T-helper 22 cell (primary cell): ENCODE results near the gene GAL3ST2.
"Not testable (repeated sequence)": the region's sequence is repeated elsewhere in the genome, so short reads cannot be mapped to it uniquely, and the experiment has no call there.

Source experiments
- DNase-seq: peaks from one replicate; pipeline ENCODE4 v3.0.0-alpha.2; 2020; ENCODE audit warnings: low read depth

Gene GAL3ST2

GRCh38 chr2:241768850-241769249, 7.8 kb upstream of the GAL3ST2 start:
- no peak for DNase-seq

GRCh38 chr2:241769819-241770184, 6.8 kb upstream of the GAL3ST2 start:
- DNase-seq = no peak

GRCh38 chr2:241770185-241770935, 6.3 kb upstream of the GAL3ST2 start:
- no peak for DNase-seq

GRCh38 chr2:241770936-241771285, 5.7 kb upstream of the GAL3ST2 start:
- no peak for DNase-seq

GRCh38 chr2:241771286-241772062, 5.1 kb upstream of the GAL3ST2 start:
- no peak for DNase-seq

GRCh38 chr2:241772063-241772499, 4.5 kb upstream of the GAL3ST2 start:
- no peak for DNase-seq

GRCh38 chr2:241773511-241774418, 2.9 kb upstream of the GAL3ST2 start:
- DNase-seq = no peak

GRCh38 chr2:241774419-241775222, 2.0 kb upstream of the GAL3ST2 start:
- no peak for DNase-seq

- no peak for DNase-seq
Observed at GRCh38 chr2:241775223-241776177, 1.1 kb upstream of the GAL3ST2 start.

- DNase-seq = no peak
Observed at GRCh38 chr2:241777170-241777685, 606 bp downstream of the GAL3ST2 start.

- no peak for DNase-seq
Observed at GRCh38 chr2:241777686-241778627, 1.3 kb downstream of the GAL3ST2 start.

- DNase-seq = no peak
Observed at GRCh38 chr2:241780939-241781569, 4.4 kb downstream of the GAL3ST2 start.

GRCh38 chr2:241782053-241782452, 5.4 kb downstream of the GAL3ST2 start:
- DNase-seq = not testable (repeated sequence)

- DNase-seq = no peak
Observed at GRCh38 chr2:241788135-241788534, 11.5 kb downstream of the GAL3ST2 start.

- DNase-seq = no peak
Observed at GRCh38 chr2:241788572-241788971, 11.9 kb downstream of the GAL3ST2 start.

GRCh38 chr2:241791385-241791784, 14.8 kb downstream of the GAL3ST2 start:
- DNase-seq = not testable (repeated sequence)

GRCh38 chr2:241793385-241793784, 16.8 kb downstream of the GAL3ST2 start:
- no peak for DNase-seq

GRCh38 chr2:241794250-241794823, 17.7 kb downstream of the GAL3ST2 start:
- DNase-seq = no peak
